BJ (cell line): ENCODE results near the gene UAP1L1. TPM values are rescaled to one million over a fixed set of nuclear protein-coding genes. Genes with fewer than 3 reads are reported as not detected.

ENCODE experiments used
- CTCF ChIA-PET: fragments of 350-600 bp; formaldehyde crosslinking; extraction: SDS; loops from one replicate; lab custom pipeline; 2021; ENCODE audit warnings: antibody characterized with exemption, inconsistent platforms; lab: Yijun Ruan, JAX
- POLR2A ChIA-PET: fragments of 300-600 bp; sonication (Branson Sonifier 250); formaldehyde crosslinking; extraction: SDS; loops from one replicate; lab custom pipeline; 2021; ENCODE audit warnings: antibody characterized with exemption; lab: Charles Lee
- DNase-seq: peaks from one replicate; pipeline ENCODE4 v3.0.0-alpha.2; 2011; ENCODE audit warnings: low read depth
- H3K27me3 ChIP-seq: 2 replicates; pipeline ENCODE4 v1.6.0; 2011; ENCODE audit warnings: low read length; ENCODE audit not compliant: control insufficient read depth, insufficient read depth
- H3K36me3 ChIP-seq: 2 replicates; pipeline ENCODE4 v1.5.1; 2011; ENCODE audit warnings: low read length; ENCODE audit not compliant: control insufficient read depth, insufficient read depth
- H3K4me3 ChIP-seq: 2 replicates; pipeline ENCODE4 v1.5.1; 2011; ENCODE audit warnings: low read depth, mild to moderate bottlenecking, control low read depth, low read length
- polyA plus RNA-seq: library from polyadenylated mRNA; depleted of rRNA; stranded (reverse); fragments of >200 nt; gene quantifications from 2 replicates; pipeline ENCODE4 v1.2.3, GENCODE V29; 2011
- TF ChIP-seq, protein P1 (sequence below): IDR thresholded peaks from 2 replicates; pipeline ENCODE4 v1.5.1; 2011; ENCODE audit warnings: low read depth, mild to moderate bottlenecking, control low read depth, inconsistent platforms, low read length, moderate library complexity; ENCODE audit not compliant: insufficient read depth

Gene UAP1L1
- polyA plus RNA-seq, 1 experiment, result 5.6 TPM

DNA sequence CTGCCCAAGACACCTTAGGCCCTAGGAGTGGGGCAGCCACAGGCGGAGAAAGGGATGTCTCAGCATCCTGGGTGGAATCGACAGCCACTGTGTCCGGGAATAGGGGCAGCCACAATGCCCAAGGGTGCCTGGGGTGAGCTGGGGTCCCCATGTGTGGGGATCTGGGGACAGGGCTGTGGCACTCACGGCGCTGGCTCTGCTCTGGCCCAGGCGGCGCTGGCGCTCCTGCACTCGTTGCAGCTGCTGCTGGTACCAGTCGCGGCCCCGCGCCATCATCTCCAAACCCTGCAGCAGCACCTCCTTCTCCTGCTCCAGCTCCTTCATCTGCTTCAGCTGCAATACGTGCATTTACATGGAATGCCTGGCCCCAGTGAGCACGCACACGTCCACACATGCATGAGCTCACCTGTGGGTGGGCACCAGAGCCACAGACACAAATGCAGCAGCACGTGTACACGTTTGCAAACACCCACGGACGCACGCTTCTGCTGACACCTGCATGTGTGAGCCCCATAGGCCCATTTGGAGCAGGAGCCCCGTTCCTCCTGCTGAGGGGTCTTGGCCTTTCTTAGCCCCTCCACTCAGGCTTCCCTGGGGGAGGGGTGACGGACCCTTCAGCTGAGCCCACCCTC is 11.9 kb upstream of the UAP1L1 start:
- Histone ChIP-seq H3K27me3 (no peaks in the 10 kb centered on the region), H3K36me3 (no peaks in the 10 kb centered on the region), H3K4me3 (no peak overlapping the region)
- CTCF ChIA-PET, result interaction anchor here (0.7 to 9.4 kb wide), 8 partner anchors 12 to 279 kb away, joined by 3 to 153 read pairs (median 10); partner anchors contain the start of genes ENTPD2, NPDC1 and UAP1L1
- POLR2A ChIA-PET, result no interaction called here
- no peak for DNase-seq
- TF ChIP-seq, protein P1, sequence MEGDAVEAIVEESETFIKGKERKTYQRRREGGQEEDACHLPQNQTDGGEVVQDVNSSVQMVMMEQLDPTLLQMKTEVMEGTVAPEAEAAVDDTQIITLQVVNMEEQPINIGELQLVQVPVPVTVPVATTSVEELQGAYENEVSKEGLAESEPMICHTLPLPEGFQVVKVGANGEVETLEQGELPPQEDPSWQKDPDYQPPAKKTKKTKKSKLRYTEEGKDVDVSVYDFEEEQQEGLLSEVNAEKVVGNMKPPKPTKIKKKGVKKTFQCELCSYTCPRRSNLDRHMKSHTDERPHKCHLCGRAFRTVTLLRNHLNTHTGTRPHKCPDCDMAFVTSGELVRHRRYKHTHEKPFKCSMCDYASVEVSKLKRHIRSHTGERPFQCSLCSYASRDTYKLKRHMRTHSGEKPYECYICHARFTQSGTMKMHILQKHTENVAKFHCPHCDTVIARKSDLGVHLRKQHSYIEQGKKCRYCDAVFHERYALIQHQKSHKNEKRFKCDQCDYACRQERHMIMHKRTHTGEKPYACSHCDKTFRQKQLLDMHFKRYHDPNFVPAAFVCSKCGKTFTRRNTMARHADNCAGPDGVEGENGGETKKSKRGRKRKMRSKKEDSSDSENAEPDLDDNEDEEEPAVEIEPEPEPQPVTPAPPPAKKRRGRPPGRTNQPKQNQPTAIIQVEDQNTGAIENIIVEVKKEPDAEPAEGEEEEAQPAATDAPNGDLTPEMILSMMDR, result no peak

DNA sequence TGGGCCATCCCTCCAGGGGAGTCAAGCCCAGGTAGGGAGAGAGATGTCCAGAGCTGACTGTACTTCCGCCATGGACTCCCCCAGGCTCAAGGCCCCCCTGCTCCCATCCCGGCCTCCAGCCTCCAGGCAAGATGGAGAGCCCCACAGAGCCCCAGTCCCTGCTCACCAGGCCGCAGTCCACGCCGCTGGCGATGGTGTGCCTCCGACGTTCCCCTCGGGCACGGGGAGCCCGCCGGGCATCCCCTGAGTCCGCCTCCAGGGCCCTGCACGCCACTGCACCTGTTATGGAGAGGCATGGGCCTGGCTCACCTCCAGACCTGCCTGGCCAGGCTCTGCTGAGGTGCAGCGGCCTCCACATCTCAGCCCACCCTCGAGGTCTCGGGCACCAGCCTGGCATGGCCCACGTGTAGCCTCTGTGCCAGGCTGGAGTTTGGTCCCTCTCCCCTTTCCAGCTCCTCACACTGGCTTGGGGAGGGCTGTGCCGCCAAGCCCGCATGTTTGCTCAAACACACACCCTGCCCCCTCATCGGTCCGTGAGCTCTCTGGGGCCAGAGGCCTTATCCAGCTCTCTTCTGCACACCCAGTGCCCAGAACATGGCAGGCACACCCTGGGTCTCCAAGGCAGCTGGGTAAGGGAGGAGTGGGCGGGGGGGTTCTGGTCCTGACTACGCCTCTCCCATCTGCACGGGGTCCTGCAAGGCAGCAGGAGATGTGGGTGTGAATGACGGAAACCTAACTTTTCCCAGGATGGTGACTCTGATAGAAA is 11.0 kb upstream of the UAP1L1 start:
- DNase-seq, result no peak
- ChIA-PET CTCF (interaction anchor here (1.0 to 9.4 kb wide), 11 partner anchors 8 to 279 kb away, joined by 3 to 153 read pairs (median 5); partner anchors contain the start of genes MAN1B1, NPDC1 and UAP1L1), POLR2A (no interaction called here)
- H3K4me3 ChIP-seq, result no peak overlapping the region
- TF ChIP-seq, protein P1, result no peak
- no peaks in the 10 kb centered on the region for H3K36me3 ChIP-seq
- no peaks in the 10 kb centered on the region for H3K27me3 ChIP-seq

DNA sequence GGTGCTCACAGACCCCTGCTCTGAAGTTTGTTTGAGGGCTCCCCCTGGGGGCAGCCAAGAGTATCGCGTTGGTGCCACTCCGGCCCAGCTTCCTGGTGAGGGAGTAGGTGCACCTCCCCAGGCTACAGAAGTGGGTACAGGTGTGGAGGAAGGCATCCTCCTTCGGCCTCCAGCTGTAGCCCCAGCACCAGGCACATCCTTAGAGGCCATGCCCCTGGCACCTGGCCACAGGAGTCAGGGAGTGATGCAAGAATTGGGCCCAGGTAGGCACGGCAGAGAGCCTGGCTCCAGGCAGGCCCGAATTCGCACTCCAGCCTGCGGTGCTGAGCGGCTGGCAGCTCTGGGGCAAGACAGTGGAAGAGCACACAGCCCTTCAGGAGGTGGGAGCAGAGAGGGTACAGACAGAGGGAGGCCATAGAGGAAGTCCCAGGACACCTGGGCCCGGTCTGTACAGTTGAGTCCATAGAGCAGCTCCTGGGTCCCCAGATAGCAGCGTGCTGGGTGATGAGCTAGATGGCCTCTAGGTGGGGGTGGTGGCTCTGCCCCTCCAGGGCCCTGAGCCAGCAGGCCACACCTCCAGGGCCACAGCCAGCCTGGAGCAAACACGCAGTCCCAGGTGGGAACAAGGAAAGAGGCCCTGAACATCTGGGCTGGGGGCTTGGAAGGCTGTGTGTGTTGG is 9.3 kb upstream of the UAP1L1 start:
- DNase-seq, result no peak
- H3K27me3 ChIP-seq, result no peaks in the 10 kb centered on the region
- POLR2A ChIA-PET, result no interaction called here
- H3K4me3 ChIP-seq, result no peak overlapping the region
- no peaks in the 10 kb centered on the region for H3K36me3 ChIP-seq
- TF ChIP-seq, protein P1, result peak; percentile 87
- CTCF ChIA-PET, result interaction anchor here (0.6 to 9.4 kb wide), 24 partner anchors 8 to 293 kb away, joined by 3 to 153 read pairs (median 4); partner anchors contain the start of genes CYSRT1, MAN1B1, NPDC1 and RNF224

DNA sequence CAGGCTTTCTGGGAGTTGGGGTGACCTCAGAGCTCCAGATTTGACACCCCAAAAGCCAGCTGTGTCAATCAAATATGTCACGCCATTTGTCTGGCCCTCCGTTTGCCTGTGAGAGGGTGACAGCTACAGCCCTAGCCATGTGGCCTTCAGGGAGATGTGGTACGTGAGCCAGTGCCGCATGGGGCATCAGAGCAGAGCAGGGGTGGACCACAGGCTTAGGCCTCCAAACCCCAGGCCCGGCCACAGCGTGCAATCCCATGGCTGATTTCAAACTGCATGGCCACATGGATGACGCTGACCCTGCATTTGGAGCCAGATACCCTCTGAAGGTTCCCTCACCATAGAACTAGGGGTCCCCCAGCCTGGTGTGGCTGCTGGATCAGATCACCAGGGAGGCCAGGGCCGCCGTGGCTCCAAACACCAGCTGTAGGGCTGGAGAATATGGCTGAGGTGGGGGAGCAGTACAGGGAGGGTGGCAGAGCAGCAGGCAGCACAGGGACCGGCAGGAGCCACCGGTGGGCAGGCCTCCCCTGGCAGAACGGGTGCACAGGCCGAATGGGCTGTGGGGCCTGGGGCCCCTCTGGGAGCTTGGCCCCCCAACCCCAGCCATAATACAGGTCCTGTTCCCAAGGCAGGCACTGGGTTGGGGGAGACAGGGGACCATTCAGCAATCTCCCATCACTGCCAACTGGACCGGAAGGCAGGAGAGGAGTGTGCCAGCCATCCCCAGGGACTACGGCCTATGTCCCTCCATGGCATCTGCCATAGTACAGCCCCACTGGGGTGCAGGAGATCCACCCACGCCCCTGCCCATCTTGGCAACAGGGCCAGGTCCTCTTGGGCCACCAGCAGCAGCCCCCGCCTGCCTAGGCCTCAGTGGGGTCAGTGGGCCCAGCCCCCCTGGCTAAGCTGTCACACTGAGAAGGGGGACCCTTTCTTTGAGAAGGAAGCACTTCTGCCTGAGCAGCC is 8.5 kb upstream of the UAP1L1 start:
- CTCF ChIA-PET, result interaction anchor here (1.0 to 9.4 kb wide), 20 partner anchors 8 to 294 kb away, joined by 3 to 153 read pairs (median 6); partner anchors contain the start of genes AJM1, CYSRT1, MAN1B1 and NPDC1
- Histone ChIP-seq H3K36me3 (no peaks in the 10 kb centered on the region), H3K27me3 (no peaks in the 10 kb centered on the region), H3K4me3 (no peak overlapping the region)
- DNase-seq, result no peak
- TF ChIP-seq, protein P1, result no peak
- POLR2A ChIA-PET, result no interaction called here
